ENCODE measurements around the gene ZNF644. TPM values are rescaled to one million over a fixed set of nuclear protein-coding genes. Genes with fewer than 3 reads are reported as not detected.
A peak's percentile ranks its signal among the peaks of the same experiment; 100 is the strongest.

Gene ZNF644
- polyA plus RNA-seq, 3 donors, result 7.0 to 22.2 (median 17.6) TPM

- Histone ChIP-seq H2AFZ (ENCODE audit: insufficient read depth, low read depth, low read length, poor library complexity, severe bottlenecking) (no peak overlapping the region), H3K27ac (ENCODE audit: low read depth in 1 of 2, low read length in 2 of 2) (no peak overlapping the region), H3K27me3 (ENCODE audit: control insufficient read depth in 2 of 2, insufficient read depth in 2 of 2, low read length in 2 of 2) (no peaks in the 10 kb centered on the region), H4K20me1 (ENCODE audit: insufficient read depth, low read length) (peaks cover 80% of the 10 kb centered on the region), H3K79me2 (ENCODE audit: insufficient read depth, low read length) (peaks cover 99% of the 10 kb centered on the region), H3K9ac (ENCODE audit: insufficient read depth, low read length, poor library complexity, severe bottlenecking) (no peak overlapping the region), H3K36me3 (replicated peaks in 1 of 2; ENCODE audit: control insufficient read depth in 1 of 2, insufficient read depth in 2 of 2, low read length in 2 of 2) (peaks cover 0 to 5% of the 10 kb centered on the region in 2 donors), H3K4me1 (ENCODE audit: control insufficient read depth in 1 of 2, insufficient read depth in 2 of 2, low read length in 2 of 2) (peaks cover 12 to 31% of the 10 kb centered on the region in 2 donors), H3K4me3 (replicated peaks in 1 of 3; ENCODE audit: low read depth in 2 of 3, low read length in 3 of 3) (no peak overlapping the region), H3K9me3 (replicated peaks in 1 of 2; ENCODE audit: control insufficient read depth in 1 of 2, insufficient read depth in 1 of 2, low read length in 2 of 2) (no peaks in the 10 kb centered on the region), H3K4me2 (replicated peaks; ENCODE audit: extremely low read depth, low read length, poor library complexity, severe bottlenecking) (no peak overlapping the region)
- Mint-ChIP-seq H3K4me1 (peaks cover 60% of the 10 kb centered on the region), H3K27me3 (ENCODE audit: low read depth in 3 of 3) (peaks cover 0 to 3% (median 0%) of the 10 kb centered on the region in 3 donors), H3K27ac (no peak overlapping the region), H3K36me3 (peaks cover 0 to 20% of the 10 kb centered on the region in 2 donors), H3K9me3 (no peaks in the 10 kb centered on the region), H3K4me3 (no peak overlapping the region)
- DNase-seq, result no peak
- intact Hi-C loops (cut with micrococcal nuclease), result no loop called here
- TF ChIP-seq CTCF (IDR thresholded peaks at IDR 0.05), result no peak
Measured at GRCh38 chr1:91015794-91016550, 5.9 kb downstream of the ZNF644 start.

GRCh38 chr1:91015358-91015780 lies 6.5 kb downstream of the ZNF644 start:
- peaks cover 0 to 20% of the 10 kb centered on the region in 2 donors for H3K36me3 Mint-ChIP-seq
- intact Hi-C loops (cut with micrococcal nuclease), result no loop called here
- Histone ChIP-seq H3K27me3 (ENCODE audit: control insufficient read depth in 2 of 2, insufficient read depth in 2 of 2, low read length in 2 of 2) (no peaks in the 10 kb centered on the region), H3K4me3 (replicated peaks in 1 of 3; ENCODE audit: low read depth in 2 of 3, low read length in 3 of 3) (no peak overlapping the region), H3K4me1 (ENCODE audit: control insufficient read depth in 1 of 2, insufficient read depth in 2 of 2, low read length in 2 of 2) (peaks cover 6 to 25% of the 10 kb centered on the region in 2 donors), H2AFZ (ENCODE audit: insufficient read depth, low read depth, low read length, poor library complexity, severe bottlenecking) (no peak overlapping the region), H3K9ac (ENCODE audit: insufficient read depth, low read length, poor library complexity, severe bottlenecking) (no peak overlapping the region), H3K4me2 (replicated peaks; ENCODE audit: extremely low read depth, low read length, poor library complexity, severe bottlenecking) (no peak overlapping the region), H3K27ac (ENCODE audit: low read depth in 1 of 2, low read length in 2 of 2) (no peak overlapping the region), H3K79me2 (ENCODE audit: insufficient read depth, low read length) (peaks cover 99% of the 10 kb centered on the region), H4K20me1 (ENCODE audit: insufficient read depth, low read length) (peaks cover 81% of the 10 kb centered on the region), H3K36me3 (replicated peaks in 1 of 2; ENCODE audit: control insufficient read depth in 1 of 2, insufficient read depth in 2 of 2, low read length in 2 of 2) (peaks cover 0 to 5% of the 10 kb centered on the region in 2 donors), H3K9me3 (replicated peaks in 1 of 2; ENCODE audit: control insufficient read depth in 1 of 2, insufficient read depth in 1 of 2, low read length in 2 of 2) (no peaks in the 10 kb centered on the region)
- no peak for TF ChIP-seq CTCF (IDR thresholded peaks at IDR 0.05)
- no peaks in the 10 kb centered on the region for H3K9me3 Mint-ChIP-seq
- no peak for DNase-seq
- H3K27me3 Mint-ChIP-seq (ENCODE audit: low read depth in 3 of 3), result peaks cover 0 to 3% (median 0%) of the 10 kb centered on the region in 3 donors
- peaks cover 54% of the 10 kb centered on the region for H3K4me1 Mint-ChIP-seq
- no peak overlapping the region for H3K4me3 Mint-ChIP-seq
- 100% methylated on average over 2 of the region's 4 CpGs for WGBS (ENCODE audit: insufficient coverage)
- peak overlapping the region in 1 of 7 donors; percentile 38 for H3K27ac Mint-ChIP-seq

Measured in CD14-positive monocyte (primary cell).